GM06990 (cell line): Measurements from ENCODE around the gene CNIH3.

Experiments
- DNase-seq: peaks from one replicate; pipeline ENCODE4 v3.0.0-alpha.2; 2011; ENCODE audit not compliant: insufficient read length; ENCODE audit errors: extremely low read depth
- H3K27me3 ChIP-seq: replicated peaks from 2 replicates; pipeline ENCODE4 v1.6.0; 2011; ENCODE audit warnings: low read length; ENCODE audit not compliant: control insufficient read depth, insufficient read depth
- H3K36me3 ChIP-seq: 2 replicates; pipeline ENCODE4 v1.5.1; 2011; ENCODE audit warnings: low read length; ENCODE audit not compliant: control insufficient read depth, insufficient read depth
- H3K4me3 ChIP-seq: replicated peaks from 2 replicates; pipeline ENCODE4 v1.5.1; 2011; ENCODE audit warnings: low read depth, mild to moderate bottlenecking, control low read depth, low read length
- CTCF ChIP-seq: IDR thresholded peaks from 2 replicates; pipeline ENCODE4 v1.5.1; 2011; ENCODE audit warnings: low read length, control low read depth, mild to moderate bottlenecking, inconsistent platforms; ENCODE audit not compliant: insufficient read depth, poor library complexity, severe bottlenecking

CNIH3 gene

DNA sequence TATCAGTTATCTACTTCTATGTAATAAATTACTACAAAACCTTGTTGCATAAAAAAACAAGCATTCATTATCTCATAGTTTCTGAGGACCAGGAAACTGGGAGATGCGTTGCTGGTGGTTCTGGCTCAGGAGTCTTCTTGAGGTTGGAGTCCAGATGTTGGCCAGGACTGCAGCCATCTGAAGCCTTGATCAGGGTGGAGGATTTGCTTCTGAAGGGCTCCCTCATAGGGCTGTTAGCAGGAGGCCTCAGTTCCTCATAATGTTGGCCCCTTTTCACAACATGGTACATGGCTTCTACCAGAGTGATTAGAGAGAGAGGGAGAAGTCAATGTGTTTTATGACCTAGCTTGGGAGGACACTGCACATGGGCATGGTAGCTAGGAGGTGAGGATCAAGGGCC lies 137.4 kb downstream of the CNIH3 start:
- no peak for DNase-seq
- Histone ChIP-seq H3K27me3 (no peaks in the 10 kb centered on the region), H3K36me3 (no peaks in the 10 kb centered on the region), H3K4me3 (no peak overlapping the region)
- TF ChIP-seq CTCF: no peak

- TF ChIP-seq CTCF: no peak
- no peak overlapping the region for H3K4me3 ChIP-seq
- no peaks in the 10 kb centered on the region for H3K27me3 ChIP-seq
- DNase-seq: no peak
- no peaks in the 10 kb centered on the region for H3K36me3 ChIP-seq
Measured at GRCh38 chr1:224755586-224755985, 139.5 kb downstream of the CNIH3 start.

GRCh38 chr1:224757508-224757907 lies 141.4 kb downstream of the CNIH3 start:
- TF ChIP-seq CTCF: no peak
- no peak overlapping the region for H3K4me3 ChIP-seq
- H3K27me3 ChIP-seq: no peaks in the 10 kb centered on the region
- DNase-seq: no peak
- no peaks in the 10 kb centered on the region for H3K36me3 ChIP-seq

DNA sequence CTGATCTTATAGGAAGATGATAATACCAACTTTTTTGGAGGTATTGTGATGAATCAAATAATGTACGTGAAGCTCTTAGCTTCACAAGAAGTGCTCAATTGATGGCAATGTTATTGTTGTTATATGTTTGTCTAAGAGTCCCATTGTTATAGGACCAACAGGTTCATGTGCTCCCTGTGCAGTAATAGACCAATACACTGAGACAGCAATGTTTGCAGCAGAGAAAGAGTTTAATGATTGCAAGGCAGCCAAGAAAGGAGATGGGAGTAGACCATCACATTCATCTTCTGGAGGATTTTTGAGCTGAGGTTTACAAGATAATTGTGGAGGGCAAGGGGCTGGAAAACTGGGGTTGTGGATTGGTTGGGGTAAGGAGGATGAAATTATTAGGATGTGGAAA lies 143.0 kb downstream of the CNIH3 start:
- H3K27me3 ChIP-seq: no peaks in the 10 kb centered on the region
- no peak for TF ChIP-seq CTCF
- no peak for DNase-seq
- no peaks in the 10 kb centered on the region for H3K36me3 ChIP-seq
- H3K4me3 ChIP-seq: no peak overlapping the region

- Histone ChIP-seq H3K36me3 (no peaks in the 10 kb centered on the region), H3K27me3 (no peaks in the 10 kb centered on the region), H3K4me3 (no peak overlapping the region)
- TF ChIP-seq CTCF: no peak
- DNase-seq: no peak
Measured at GRCh38 chr1:224759681-224760091, 143.6 kb downstream of the CNIH3 start.

GRCh38 chr1:224760163-224760562 lies 144.0 kb downstream of the CNIH3 start:
- no peaks in the 10 kb centered on the region for H3K27me3 ChIP-seq
- no peaks in the 10 kb centered on the region for H3K36me3 ChIP-seq
- DNase-seq: no peak
- no peak overlapping the region for H3K4me3 ChIP-seq
- no peak for TF ChIP-seq CTCF
